ENCODE data around the gene CASTOR1. TPM values are rescaled to one million over a fixed set of nuclear protein-coding genes. Genes with fewer than 3 reads are reported as not detected.

CASTOR1 gene
- total RNA-seq, 4 donors from 2014 or later, result 1.8 to 11.6 (median 6.0) TPM

DNA sequence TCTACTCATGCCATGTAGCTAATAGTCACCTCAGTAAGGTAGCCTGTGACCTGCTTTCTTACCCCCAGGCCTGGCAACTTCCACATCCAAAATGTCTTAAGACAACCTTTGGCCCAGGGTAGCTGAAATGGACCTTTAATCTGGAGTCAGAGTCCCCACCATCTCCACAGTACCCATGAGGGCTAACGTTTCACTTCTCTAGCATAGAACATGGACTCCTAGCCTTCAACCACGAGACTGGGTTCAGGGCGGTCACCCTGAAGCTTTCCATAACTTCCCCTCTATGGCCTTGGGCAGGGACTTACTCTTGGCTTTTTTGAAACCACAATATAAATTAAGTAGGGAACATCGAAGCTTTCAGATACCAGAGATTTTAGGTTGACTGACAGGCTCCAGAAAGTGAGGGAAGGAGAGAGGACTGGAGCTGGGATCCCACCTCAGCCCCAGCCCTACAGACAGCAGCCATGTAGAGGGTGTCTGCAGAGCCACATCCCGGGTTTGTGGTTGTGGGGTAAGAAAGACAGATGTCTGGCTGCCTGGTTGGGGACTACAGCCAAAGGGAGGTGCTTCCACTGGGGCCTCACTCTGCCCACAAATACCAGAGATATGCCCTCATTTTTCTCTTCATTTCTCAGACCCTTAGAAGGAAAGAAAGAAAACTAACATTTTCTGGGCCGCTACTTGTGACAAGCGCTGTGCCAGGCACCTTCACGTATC is 34.9 kb upstream of the CASTOR1 start:
- TF ChIP-seq, protein P1, sequence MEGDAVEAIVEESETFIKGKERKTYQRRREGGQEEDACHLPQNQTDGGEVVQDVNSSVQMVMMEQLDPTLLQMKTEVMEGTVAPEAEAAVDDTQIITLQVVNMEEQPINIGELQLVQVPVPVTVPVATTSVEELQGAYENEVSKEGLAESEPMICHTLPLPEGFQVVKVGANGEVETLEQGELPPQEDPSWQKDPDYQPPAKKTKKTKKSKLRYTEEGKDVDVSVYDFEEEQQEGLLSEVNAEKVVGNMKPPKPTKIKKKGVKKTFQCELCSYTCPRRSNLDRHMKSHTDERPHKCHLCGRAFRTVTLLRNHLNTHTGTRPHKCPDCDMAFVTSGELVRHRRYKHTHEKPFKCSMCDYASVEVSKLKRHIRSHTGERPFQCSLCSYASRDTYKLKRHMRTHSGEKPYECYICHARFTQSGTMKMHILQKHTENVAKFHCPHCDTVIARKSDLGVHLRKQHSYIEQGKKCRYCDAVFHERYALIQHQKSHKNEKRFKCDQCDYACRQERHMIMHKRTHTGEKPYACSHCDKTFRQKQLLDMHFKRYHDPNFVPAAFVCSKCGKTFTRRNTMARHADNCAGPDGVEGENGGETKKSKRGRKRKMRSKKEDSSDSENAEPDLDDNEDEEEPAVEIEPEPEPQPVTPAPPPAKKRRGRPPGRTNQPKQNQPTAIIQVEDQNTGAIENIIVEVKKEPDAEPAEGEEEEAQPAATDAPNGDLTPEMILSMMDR (IDR thresholded peaks at IDR 0.05), result no peak
- no peak for TF ChIP-seq POLR2A (IDR thresholded peaks at IDR 0.05)
- Histone ChIP-seq H3K27ac (peak overlapping the region; percentile 84 to 93 (median 86)), H3K36me3 (no peaks in the 10 kb centered on the region), H3K4me3 (peak overlapping the region in 3 of 4 donors; percentile 89 to 98 (median 98)), H3K27me3 (no peaks in the 10 kb centered on the region), H3K9me3 (no peaks in the 10 kb centered on the region), H3K4me1 (peaks cover 0 to 36% (median 24%) of the 10 kb centered on the region in 4 donors)
- peak; percentile 43 to 69 (median 47) for DNase-seq

DNA sequence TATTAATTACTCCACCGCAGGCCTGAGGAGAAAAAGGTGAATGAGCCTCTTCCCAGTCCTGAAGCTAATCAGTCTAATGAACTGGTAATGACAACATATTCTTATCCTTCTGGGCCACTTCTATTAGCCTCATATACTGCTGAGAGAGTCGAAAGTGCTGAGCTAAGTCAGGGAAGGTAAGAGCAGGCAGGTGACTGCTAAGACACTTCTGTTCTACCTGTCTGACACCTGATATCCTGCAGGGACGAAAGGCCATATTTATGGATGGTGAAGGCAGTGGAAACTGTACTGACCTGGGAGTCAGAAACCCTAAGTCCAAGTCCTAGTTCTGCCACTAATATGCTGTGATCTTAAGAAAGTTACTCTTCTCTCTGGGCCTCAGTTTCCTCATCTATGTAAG is 33.9 kb upstream of the CASTOR1 start:
- Histone ChIP-seq H3K9me3 (no peaks in the 10 kb centered on the region), H3K4me3 (no peak overlapping the region), H3K27me3 (no peaks in the 10 kb centered on the region), H3K27ac (no peak overlapping the region), H3K4me1 (peaks cover 0 to 36% (median 24%) of the 10 kb centered on the region in 4 donors), H3K36me3 (no peaks in the 10 kb centered on the region)
- no peak for TF ChIP-seq POLR2A (IDR thresholded peaks at IDR 0.05)
- TF ChIP-seq, protein P1 (IDR thresholded peaks at IDR 0.05), result no peak
- no peak for DNase-seq

DNA sequence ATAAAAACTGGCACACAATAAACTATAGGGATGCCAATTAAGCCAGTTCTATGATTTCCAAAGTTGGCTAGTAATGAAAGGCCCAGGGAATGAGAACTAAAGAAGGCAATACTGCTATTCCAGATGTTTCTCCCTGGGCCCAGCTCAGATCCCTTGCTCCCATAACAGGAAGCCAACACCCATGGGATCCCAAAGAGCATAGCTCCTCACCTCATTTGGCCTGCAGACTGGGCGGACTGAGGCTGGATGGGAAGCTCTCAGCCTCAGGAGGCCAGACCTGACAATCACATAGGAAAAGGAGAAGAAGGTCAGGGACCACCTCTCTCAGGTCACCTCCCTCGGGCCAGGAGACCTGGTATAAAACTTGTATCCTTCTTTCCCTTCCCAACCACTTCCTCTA is 32.2 kb upstream of the CASTOR1 start:
- no peak for DNase-seq
- no peaks in the 10 kb centered on the region for H3K27me3 ChIP-seq
- no peaks in the 10 kb centered on the region for H3K9me3 ChIP-seq
- peaks cover 0 to 32% (median 21%) of the 10 kb centered on the region in 4 donors for H3K4me1 ChIP-seq
- no peaks in the 10 kb centered on the region for H3K36me3 ChIP-seq
- no peak overlapping the region for H3K27ac ChIP-seq
- TF ChIP-seq, protein P1 (IDR thresholded peaks at IDR 0.05), result no peak
- no peak for TF ChIP-seq POLR2A (IDR thresholded peaks at IDR 0.05)
- no peak overlapping the region for H3K4me3 ChIP-seq

DNA sequence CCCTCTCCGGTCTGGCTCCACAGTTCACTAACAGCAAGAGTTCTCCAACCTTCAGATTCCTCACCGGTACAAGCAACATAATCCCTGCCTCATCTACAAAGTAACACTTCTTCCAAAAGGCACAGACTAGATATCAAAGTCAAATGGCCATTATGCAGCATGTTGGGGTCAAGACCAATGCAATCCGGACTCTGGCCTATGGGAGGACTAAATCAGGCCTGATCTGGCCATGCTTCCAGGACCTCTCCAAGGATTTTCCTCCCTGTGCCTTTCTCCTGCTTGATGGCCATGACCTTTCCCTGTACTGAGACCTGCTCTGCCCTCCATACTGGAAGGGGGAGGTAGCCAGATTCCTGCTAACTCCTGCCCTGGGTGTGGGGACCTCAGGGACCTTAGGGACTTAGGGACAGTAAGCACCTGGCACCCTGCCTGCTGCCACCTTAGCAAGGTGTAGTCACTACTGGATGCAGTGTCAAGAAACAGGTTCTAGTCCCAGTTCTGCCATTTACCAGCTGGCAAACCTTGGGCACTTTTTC is 30.8 kb upstream of the CASTOR1 start:
- Histone ChIP-seq H3K4me1 (peaks cover 0 to 36% (median 21%) of the 10 kb centered on the region in 4 donors), H3K9me3 (no peaks in the 10 kb centered on the region), H3K27ac (no peak overlapping the region), H3K4me3 (no peak overlapping the region), H3K27me3 (no peaks in the 10 kb centered on the region), H3K36me3 (no peaks in the 10 kb centered on the region)
- DNase-seq, result no peak
- TF ChIP-seq, protein P1 (IDR thresholded peaks at IDR 0.05), result no peak
- no peak for TF ChIP-seq POLR2A (IDR thresholded peaks at IDR 0.05)

DNA sequence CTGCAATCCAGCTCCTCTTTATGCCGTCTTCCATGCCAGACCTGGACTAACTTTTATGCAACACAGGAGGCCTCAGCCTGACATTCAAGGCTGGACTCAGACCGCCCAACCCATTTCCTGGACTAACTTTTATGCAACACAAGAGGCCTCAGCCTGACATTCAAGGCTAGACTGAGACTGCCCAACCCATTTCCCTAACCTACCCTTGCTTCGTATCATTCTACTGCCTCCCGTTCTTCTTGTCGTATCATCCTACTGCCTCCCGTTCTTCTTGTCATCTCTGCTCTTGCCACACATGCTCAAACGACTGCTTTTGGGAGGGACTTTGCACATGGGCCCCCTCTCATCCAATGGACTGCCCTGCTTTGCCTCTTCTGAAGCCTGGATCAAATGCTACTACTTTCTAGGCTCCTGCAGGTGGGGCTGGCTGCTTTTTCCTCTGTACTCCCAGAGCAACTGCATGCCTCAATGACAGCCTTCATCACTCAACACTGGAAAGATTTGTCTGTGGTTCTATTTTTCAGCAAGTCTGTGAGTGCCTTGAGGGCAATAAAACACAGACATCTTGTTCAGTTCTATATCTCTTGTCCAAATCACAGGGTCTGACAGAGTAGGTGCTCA is 29.6 kb upstream of the CASTOR1 start:
- Histone ChIP-seq H3K4me1 (peaks cover 0 to 34% (median 20%) of the 10 kb centered on the region in 4 donors), H3K9me3 (no peaks in the 10 kb centered on the region), H3K36me3 (no peaks in the 10 kb centered on the region), H3K27ac (no peak overlapping the region), H3K27me3 (no peaks in the 10 kb centered on the region), H3K4me3 (no peak overlapping the region)
- no peak for DNase-seq
- no peak for TF ChIP-seq POLR2A (IDR thresholded peaks at IDR 0.05)
- TF ChIP-seq, protein P1 (IDR thresholded peaks at IDR 0.05), result no peak

All from Peyer's patch (tissue), 4 donors.